Measurements from ENCODE around the gene PRRX2.

PRRX2 gene

DNA sequence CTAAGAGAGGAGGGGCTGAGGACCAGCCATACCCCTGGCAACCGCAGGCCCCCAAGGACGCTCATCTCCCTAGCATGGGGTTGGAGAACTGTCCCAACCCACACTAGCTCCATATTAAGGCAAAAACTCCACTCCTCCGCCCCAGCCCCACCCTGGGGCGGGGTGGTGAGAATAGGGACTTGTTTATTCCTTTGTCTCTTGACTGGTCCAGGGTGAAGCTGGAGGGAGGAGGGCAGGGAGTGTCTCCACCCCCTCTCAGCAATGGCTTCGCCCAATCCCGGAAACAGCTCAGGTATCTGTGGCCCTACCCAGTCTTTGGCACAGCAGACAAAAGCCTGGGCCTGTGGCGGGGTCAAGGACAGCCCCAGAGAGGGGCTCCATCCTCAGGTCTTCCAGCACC lies 16.9 kb downstream of the PRRX2 start:
- no peak for DNase-seq

DNA sequence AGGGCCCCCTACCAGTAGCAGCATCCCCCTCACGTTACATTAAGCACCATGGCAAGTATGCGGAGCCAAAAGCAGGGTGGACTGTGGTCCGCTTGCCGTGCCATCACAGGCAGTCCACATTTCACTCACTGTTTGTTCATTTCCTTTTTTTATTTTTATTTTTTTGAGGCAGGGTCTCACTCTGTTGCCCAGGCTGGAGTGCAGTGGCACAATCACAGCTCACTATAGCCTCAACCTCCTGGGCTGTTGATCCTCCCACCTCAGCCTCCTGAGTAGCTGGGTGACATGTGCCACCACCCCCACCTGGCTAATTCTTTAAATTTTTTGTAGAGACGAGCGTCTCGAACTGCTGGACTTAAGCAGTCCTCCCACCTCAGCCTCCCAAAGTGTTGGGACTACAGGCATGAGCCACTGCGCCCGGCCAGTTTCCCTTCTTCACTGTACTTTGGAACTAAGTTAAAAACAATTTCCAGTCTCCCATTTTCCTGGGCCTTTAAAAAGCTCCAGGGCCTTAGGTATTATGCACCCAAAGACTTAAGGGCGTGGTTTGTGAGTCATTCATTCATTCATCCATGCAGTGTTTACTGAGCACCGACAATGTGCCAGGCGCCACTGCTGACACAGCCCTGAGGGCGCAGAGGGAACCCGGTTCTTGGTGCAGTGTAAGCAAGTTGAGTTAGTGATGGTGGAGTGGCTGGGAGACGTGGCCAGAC lies 19.9 kb downstream of the PRRX2 start:
- DNase-seq: no peak

DNA sequence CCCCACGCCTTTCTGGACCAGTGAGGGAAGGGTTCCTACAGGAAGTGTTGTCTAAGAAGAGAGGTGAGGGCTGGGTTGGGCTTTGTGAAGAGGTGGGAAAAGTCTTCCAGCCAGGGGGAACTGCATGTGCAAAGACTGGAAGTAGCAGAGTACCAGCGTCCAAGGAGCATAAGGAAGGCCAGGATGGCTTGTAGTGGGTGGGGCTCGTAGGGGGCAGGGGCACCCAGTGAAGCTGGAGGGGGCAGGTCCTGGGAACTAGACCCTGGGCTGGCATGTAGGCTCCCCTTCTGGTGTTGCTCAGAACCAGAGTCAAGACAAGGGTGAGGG lies 20.4 kb downstream of the PRRX2 start:
- DNase-seq: no peak

DNA sequence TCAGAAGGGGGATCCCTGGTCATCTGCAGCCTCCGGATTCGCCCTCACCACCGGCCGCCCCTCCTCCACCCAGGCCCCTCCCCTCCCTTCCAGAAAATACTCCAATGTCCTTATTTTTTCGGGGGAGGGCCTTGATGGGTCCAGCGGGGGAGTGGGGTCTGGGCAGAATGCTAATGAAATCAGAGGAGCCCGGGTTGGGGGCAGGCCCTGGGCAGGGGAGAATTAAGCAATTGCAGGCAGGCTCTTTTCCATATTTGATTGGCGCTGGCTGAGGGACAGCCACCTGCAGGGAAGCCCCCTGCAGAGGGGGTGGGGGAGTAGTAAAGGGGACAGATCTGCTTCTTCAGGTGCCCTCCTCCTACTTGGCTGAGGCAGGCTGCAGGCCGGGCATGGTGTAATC lies 21.3 kb downstream of the PRRX2 start:
- no peak for DNase-seq

DNA sequence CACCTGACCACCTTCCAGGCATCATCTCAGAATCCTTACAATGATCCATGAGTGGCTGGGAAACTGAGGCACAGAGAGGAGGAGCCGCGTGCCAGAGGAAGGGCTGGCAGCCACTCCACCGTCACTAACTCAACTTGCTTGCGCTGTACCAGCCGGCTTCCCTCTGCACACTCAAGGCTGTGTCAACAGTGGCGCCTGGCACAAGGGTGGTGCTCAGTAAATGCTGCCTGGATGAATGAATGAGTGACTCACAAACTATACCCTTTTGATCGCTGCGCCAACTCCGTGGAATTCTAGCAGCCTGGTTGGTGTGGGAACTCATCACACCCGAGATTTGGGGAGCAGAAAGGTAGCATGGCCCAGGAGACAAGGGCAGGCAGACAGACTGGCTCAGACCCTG lies 21.9 kb downstream of the PRRX2 start:
- DNase-seq: no peak

DNA sequence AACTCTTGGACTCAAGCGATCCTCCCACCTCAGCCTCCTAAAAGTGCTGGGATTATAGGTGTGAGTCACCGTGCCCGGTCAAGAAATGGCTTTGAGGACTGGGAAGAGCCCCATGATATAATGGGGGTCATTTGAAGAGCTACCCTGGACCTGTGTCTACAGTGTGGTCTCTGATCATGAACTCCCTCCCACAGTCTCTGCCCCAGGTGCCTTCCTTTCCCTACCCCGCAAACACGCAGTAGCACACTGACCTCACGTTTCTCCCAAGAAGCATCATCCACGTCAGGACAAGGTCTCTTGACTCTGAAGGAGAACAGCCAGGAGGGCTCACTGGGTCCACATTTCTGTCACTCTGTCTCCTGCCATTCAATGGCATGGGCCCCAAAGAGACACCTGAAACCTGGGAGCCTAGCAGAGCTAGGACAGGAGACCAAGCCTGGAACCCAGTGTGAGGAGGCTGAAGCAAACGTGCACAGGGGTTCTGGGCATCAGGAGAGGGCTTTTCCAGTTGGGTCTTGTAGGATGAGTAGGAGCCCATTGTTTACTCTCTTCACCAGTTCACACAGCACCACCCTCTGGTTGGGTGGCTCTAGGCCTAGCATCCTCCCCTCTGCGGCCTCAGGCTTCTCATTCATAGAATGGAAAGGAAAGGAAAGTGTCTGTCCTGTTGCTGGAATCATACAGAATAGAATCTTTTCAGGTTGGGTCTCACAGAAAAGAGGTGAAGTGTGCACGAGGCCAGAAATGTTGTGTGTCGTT lies 23.0 kb downstream of the PRRX2 start:
- DNase-seq: no peak

DNA sequence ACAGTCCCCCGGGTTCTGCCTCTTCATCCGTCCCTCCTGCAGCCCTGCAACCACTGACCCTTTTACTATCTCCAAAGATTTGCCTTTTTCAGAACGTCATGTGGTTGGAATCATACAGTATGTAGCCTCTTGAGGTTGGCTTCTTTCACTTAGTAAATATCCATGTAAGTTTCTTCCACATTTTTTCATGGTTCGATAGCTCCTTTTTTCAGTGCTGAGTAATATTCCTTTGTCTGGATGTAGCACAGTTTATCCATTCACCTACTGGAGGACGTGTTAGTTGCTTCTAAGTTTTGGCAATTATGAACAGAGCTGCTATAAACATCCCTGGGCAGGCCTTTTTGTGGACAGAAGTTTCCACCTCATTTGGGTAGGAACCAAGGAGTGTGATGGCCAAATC lies 27.1 kb downstream of the PRRX2 start:
- DNase-seq: no peak

DNA sequence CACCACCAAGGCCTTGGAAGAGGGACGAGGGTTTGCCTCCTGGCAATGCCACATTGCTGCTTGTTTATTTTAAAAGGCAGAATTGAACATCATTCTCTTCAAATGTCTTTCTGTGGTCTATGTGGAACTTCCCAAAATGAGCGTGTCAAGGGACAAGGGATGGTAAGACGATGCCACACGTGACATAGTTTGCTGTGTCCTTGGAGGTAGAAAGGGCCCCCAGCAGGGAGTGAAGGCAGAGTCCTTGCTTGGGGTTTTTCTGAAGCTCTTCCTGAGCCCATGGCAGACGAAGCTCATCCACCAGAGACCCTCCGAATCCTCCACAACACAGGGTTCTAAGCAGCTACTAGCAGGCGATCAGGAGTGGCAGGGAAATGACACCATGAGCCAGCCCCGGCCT lies 28.3 kb downstream of the PRRX2 start:
- no peak for DNase-seq

DNA sequence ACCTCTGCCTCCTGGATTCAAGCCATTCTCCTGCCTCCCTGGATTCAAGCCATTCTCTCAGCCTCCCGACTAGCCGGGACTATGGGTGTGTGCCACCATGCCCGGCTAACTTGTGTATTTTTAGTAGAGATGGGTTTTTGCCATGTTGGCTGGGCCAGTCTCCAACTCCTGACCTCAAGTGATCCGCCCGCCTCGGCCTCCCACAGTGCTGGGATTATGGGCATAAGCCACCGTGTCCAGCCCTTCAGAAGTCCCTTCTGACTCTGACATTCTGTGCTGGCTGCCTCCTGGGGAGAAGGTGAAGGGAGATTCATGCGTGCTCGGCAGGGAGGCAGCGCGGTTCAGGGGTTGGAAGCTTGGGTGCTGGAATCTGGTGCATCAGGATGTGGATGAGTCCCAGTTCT lies 28.8 kb downstream of the PRRX2 start:
- DNase-seq: no peak

DNA sequence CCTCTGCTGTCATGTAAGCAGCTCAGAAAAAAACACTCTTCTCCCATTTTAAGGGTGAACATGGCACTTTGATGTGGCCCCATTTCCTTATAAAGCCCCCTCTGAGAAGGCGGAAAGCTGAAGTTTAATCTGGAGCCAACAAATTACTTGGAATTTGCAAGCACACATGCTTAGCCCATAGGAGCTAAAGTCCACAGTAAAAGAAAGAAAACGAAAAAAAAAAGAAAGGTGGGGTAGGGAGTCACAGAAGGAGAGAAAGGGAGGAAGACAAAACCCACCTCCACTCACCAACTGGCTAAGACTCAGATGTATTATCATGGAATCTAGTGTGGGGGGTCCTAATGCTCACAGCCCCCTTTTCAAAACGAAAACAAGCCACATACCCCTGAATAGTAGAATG lies 30.4 kb downstream of the PRRX2 start:
- no peak for DNase-seq

DNA sequence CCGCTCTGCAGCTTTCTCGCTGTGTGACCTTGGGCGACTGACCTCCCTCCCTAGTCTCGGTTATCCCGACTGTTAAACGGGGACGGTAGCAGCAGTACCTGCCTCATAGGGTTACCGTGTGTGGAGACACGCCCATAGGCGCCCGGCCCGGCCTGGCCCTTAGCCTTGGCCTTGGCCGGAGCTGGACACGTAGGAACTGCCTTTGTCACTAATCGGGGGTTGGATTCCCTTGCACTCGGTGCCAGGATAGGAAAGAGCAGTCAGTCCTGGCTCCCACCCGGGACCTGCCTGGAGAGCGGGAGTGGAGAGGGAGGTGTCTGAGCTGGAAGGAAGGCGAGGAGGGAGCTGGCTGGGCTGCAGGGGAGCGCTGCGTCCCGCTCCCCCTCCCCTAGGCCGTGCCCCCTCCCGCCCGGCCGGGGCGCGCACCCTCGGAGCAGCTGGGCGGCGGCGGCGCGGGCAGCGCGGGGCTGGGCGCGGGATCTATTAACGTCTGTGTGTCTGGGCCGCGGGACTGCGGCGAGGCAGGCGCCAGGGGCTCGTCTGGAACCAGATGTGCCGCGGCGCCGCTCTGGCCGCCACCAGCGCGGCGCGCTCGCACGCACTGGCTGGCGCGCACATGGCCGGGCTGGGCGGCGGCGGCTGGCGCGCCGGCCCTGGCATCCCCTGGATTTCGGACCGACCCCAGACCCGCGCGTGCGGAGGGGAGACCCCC lies 31.7 kb downstream of the PRRX2 start:
- DNase-seq: no peak

DNA sequence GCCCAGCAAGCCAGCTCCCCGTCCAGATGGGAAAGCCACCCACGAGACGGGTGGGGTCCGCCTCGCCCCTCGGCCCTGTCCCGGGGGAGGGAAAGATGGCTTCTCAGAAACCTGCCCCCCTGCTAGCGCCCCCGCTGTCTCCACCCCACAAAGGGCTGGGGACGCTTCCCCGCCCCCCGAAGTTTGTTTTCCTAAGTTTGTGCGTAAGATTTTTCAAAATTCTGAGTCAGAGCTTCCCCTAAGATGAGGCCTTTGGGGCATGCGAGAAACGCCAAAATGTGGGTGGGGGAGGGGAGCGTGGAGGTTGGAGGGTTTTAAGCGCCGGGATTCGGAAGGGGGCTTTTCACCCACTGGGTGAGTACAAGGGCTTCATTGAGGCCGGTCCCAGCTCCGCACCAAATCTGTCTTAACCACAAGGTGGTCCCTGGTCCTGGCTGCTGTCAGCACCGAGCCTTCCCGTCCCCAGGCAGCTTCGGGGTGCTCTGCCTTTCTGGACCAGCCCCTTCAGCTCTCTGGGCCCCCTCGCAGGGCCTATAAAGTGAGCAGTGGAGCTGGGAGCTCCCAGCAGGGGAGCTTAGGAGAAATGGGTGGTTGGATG lies 32.3 kb downstream of the PRRX2 start:
- peak in 2 of 3 donors; percentile 11 to 31 for DNase-seq

DNA sequence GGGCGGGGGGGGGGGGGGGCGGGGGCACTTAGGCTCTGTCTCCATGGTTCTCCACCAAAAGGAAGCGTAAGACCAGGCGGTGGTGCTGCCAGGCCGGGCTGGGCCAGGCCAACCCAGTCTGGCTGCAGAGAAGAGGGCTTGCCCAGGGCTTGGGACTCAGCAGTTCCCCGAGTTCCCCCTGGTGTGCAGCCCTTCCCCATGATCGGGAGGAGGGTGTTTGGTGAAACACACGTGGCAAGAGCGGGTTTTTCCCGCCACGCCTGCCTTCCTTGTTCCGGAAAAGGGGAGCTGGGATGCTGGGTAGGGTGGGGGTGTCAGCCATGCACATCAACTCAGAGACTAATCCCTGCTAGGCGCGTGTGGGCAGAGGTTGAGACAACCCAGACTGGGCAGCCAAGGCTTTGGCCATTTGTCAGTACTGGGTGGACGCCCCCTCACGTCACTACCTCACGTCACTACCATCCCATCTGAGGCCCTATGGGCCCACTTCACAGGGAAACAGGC lies 32.9 kb downstream of the PRRX2 start:
- DNase-seq: peak; percentile 22 to 56 (median 36)

DNA sequence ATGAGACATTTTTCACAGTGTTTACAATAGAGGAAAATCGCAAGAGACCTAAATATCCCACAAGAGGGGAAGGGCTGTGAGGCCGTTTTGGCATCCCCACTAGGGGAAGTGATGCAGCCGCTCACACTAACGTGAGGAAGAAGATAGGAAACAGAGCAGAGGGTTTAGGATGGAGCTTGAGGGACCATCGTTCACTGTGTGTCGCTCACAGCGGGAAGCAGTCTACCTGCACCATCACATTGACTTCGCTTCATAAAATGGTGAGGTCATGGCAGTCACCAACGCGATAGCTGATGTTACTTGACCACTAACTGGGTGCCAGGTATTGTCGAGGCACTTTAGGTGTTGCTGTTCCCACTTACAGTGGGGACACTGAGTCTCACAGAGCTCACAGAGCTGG lies 35.6 kb downstream of the PRRX2 start:
- DNase-seq: no peak

DNA sequence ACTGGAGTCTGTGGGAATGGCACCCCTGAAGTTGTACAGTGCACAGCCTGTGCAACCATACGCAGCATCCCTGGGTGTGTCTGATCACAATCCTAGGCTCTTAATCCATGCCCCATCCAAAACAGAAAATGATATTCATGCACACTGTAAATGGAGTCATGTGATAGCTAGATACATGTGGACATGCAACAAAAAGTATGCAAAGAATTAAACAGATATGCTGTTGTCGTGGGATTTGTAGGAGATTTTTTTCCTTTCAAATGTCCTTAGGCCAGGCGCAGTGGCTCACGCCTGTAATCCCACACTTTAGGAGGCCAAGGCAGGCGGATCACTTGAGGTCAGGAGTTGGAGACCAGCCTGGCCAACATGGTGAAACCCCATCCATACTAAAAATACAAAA lies 36.1 kb downstream of the PRRX2 start:
- no peak for DNase-seq

DNA sequence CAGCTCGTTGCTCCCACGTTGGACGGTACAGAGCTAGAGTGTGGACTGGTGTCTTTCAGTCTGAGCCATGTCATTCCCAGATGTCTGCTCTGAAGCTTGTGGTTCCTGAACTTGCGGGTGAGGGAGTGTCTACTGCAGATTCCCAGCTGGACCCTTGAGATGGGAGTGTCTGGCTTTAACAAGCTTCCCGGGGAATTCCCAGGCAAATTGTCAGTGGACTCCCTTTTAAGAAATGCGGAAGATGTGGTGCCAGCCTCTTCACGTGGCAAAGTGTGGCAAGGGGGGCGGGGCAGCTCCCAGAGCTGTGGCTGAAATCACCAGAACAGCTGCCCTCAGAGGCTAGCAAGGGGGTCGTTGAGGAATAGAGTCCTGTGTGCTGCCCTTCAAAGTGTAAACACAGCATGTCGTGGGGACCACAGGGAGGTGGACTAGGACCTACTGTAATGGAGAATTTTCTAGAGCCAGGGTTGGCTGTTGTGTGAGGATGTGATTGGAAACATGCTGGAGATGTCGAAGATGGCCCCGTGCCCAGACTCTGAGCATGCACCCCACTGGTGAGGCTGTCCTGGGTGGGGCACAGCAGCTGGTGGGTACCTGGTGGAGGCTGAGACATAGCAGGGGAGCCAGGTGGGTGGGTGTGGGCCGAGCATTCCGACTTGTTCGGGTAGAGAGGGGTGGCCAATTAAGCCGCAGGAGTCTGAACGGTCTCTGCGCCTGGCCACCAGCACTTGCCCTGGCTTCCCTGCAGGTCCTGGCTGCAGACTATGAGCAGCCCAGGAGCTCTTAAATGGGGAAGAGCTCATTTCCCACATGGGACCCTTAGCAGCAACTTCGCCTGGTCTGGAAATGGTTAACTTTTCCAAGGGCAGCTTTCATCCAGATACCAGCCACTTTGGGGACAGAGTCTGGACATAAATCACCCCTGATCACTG lies 37.4 kb downstream of the PRRX2 start:
- DNase-seq: peak; percentile 41 to 60 (median 49)

DNA sequence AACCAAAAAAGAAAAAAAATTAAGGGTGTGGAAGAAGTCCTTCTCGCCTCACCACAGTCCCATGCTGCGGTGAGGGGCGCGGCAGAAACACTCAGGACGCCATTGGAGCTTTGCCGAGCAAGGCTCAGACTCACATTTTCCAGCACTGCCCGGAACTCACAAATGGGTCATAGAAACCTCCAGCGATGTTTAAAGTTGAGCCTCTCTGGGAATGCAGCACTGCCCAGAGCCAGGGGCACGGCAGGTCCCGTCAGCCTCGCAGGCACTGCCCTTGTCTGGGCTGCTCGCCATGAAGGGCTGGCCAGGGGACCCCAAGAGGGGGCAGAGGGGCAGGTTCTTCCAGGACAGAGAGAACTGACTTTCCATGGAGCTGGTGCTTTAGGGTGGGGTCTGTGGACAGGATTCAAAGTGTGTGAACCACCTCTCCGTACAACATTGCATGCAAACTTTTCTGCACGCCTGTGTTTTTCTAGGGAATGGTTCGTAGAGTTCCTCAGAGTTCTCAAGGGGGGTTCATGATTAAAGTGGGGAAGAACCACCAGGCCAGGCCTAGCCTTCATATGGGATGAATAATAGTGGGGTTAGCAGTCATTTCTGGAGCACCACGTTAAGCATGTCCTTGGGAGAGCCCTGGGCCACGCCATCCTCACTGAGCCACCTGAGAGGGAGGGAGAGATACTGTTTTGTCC lies 38.4 kb downstream of the PRRX2 start:
- no peak for DNase-seq

DNA sequence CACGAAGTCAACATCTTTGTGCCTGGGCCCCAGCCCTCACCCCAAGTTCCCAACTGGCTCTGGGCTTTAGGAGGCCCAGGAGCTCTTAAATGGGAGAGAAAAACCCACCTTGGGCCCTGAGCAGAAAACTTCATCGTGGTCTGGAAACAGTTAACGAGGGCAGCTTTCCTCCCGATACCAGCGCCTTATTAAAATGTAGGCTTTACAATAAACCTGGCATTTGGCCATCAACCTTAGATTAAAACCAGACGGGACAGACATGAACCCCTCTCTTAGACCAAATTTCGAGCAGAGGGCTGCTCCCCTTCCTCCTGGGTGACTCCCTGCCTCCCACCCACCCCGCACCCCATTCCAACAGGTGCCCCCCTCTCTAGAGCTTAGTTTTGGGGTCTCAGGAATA lies 39.4 kb downstream of the PRRX2 start:
- DNase-seq: no peak

DNA sequence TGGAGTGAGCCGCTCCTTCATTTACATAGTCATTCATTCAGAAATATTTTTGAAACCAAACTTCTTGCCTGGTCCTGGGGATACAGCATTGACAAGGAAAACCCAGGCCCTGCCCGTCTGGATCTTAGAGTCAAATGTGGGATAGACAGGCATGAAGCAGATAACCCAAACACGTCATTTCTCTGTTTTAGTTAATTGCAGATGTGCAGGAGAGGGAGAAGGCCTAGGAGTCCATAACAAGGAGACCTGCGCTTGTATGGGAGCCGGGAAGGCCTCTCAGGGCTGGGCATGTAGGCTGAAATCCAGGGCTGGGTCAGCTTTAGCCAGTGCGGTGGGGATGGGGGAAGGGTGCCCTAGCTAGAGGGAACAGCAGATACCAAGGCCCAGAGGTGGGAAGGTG lies 43.3 kb downstream of the PRRX2 start:
- DNase-seq: no peak

DNA sequence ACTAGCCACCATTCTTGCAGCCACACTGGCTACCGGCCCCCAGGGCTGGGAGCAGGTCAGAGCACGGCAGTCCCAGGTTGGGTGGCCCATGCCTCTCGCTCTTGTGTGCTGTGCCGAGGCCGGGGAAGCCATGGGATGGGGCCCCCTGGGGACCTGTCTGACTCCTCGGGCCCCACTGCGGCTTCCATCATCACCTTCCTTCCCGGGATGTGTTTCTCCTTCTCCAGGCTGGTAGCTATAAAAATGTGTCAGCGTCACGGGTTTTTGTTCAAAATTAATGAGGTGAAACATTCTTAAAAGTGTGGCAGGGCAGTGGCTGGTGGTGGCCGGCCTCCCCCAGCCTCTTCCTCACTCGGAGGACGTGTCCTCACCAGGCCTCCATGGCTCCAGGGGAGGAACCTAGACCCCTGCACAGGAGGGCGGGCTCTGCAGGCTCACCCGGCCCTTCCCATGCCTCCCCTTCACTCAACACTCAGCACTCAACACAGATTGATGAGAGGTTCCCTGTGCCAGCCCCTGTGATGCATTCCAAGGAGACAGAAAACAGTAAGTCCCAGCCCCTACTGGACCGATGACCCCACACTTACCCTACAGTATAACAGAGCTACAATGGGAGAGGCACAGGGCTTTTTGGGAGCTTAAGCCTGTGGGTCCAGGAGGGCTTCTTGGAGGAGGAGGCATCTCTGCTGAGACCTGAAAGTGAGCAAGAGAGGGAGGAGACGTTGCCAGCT lies 44.2 kb downstream of the PRRX2 start:
- no peak for DNase-seq

DNA sequence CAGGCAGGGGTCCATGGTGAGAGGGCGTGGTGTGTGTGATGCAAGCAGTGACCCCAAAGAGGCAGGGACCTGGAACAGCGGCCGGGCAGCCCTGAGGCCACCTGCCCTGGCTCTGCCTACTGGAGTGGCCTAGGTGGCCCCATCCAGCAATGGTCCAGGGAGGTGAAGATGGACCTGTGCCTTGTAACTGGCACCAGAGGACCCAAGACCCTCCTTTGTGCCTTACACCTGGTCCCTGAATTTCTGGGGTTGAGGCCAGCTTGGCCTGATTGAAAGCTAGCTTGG lies 44.7 kb downstream of the PRRX2 start:
- DNase-seq: no peak
